Subcutaneous abdominal adipose tissue (tissue), 5 donors: ENCODE data around the gene ALOX15.
A peak's percentile ranks its signal among the peaks of the same experiment; 100 is the strongest.
"Not testable (repeated sequence)": the region's sequence is repeated elsewhere in the genome, so short reads cannot be mapped to it uniquely, and the experiment has no call there.

ENCODE experiments used
- H3K27ac ChIP-seq: one replicate; pipeline ENCODE4 v1.7.0; 2013; ENCODE audit warnings: low read depth, mild to moderate bottlenecking, inconsistent platforms, low read length, moderate library complexity
- H3K27me3 ChIP-seq, 5 donors: one replicate each; pipeline ENCODE4 v1.7.0; 2013; ENCODE audit warnings: low read length in 5 of 5, inconsistent platforms in 1 of 5; ENCODE audit not compliant: control insufficient read depth in 5 of 5, insufficient read depth in 4 of 5
- H3K36me3 ChIP-seq, 5 donors: one replicate each; pipeline ENCODE4 v1.7.0; 2013; ENCODE audit warnings: low read length in 5 of 5; ENCODE audit not compliant: control insufficient read depth in 5 of 5, insufficient read depth in 5 of 5
- H3K4me1 ChIP-seq, 5 donors: one replicate each; pipeline ENCODE4 v1.7.0; 2013; ENCODE audit warnings: low read length in 5 of 5, mild to moderate bottlenecking in 3 of 5, moderate library complexity in 1 of 5; ENCODE audit not compliant: control insufficient read depth in 5 of 5, insufficient read depth in 5 of 5
- H3K4me3 ChIP-seq, 5 donors: one replicate each; pipeline ENCODE4 v1.7.0; 2013; ENCODE audit warnings: low read length in 5 of 5, low read depth in 1 of 5
- H3K9ac ChIP-seq, 5 donors: one replicate each; pipeline ENCODE4 v1.7.0; 2013; ENCODE audit warnings: low read length in 5 of 5, mild to moderate bottlenecking in 4 of 5, moderate library complexity in 3 of 5
- H3K9me3 ChIP-seq, 5 donors: one replicate each; pipeline ENCODE4 v1.7.0; 2013; ENCODE audit warnings: low read length in 5 of 5; ENCODE audit not compliant: control insufficient read depth in 5 of 5
- donor health status: healthy.
- donor health status: healthy.
- donor health status: healthy.
- donor health status: healthy.
- donor health status: healthy.

The ALOX15 gene

GRCh38 chr17:4607773-4608187 is 33.7 kb downstream of the ALOX15 start:
- H3K4me1 ChIP-seq = peaks cover 4 to 37% (median 28%) of the 10 kb centered on the region in 5 donors
- no peaks in the 10 kb centered on the region for H3K9me3 ChIP-seq
- peak overlapping the region in 3 of 5 donors; percentile 20 to 56 (median 46) for H3K9ac ChIP-seq
- no peaks in the 10 kb centered on the region for H3K36me3 ChIP-seq
- H3K27me3 ChIP-seq = no peaks in the 10 kb centered on the region
- no peak overlapping the region for H3K27ac ChIP-seq
- no peak overlapping the region for H3K4me3 ChIP-seq

DNA sequence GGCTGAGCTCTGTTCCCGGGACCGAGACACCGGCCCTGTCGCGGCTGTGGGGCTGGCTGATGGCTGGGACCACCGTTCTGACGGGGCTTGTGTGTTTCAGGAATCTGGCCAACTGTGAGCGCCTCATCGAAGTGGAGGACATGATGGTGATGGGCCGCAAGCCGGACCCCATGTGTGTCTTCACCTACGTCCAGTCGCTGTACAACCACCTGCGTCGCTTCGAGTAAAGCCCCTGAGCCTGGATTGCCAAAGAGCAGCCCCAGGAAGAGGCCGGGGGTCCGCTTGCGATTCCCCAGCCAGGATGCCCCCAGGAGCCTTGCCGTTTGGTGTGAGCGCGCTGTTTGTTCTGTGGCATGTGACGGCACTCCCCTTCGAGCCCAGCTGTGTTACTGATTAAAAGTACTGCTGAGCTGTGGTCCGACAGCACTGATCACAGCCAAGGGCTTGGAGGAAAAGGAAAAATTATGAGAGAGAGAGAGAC is 34.2 kb downstream of the ALOX15 start:
- Histone ChIP-seq H3K36me3 (no peaks in the 10 kb centered on the region), H3K9me3 (no peaks in the 10 kb centered on the region), H3K4me3 (no peak overlapping the region), H3K9ac (peak overlapping the region in 3 of 5 donors; percentile 20 to 56 (median 46)), H3K27ac (no peak overlapping the region), H3K27me3 (no peaks in the 10 kb centered on the region), H3K4me1 (peaks cover 4 to 37% (median 28%) of the 10 kb centered on the region in 5 donors)

DNA sequence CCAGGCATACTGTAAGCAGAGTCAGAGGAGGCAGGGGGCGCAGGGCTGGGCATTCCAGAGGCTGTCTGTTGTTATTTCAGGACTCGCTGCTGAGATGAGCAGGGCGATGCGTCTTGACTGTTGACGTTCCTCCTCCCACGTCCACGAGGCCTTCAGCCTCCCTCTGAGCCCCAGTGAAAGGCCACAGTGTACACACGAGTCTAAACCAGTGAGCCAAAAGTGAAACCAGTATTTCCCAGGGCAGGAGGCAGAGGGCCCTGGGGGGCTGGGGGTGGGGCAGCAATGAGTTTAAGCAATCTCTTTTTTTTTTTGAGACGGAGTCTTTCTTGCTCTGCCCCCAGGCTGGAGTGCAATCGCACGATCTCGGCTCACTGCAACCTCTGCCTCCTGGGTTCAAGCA is 35.7 kb downstream of the ALOX15 start:
- H3K27ac ChIP-seq = no peak overlapping the region
- H3K36me3 ChIP-seq = no peaks in the 10 kb centered on the region
- H3K27me3 ChIP-seq = no peaks in the 10 kb centered on the region
- H3K9me3 ChIP-seq = no peaks in the 10 kb centered on the region
- no peak overlapping the region for H3K9ac ChIP-seq
- no peak overlapping the region for H3K4me3 ChIP-seq
- peaks cover 4 to 37% (median 28%) of the 10 kb centered on the region in 5 donors for H3K4me1 ChIP-seq

DNA sequence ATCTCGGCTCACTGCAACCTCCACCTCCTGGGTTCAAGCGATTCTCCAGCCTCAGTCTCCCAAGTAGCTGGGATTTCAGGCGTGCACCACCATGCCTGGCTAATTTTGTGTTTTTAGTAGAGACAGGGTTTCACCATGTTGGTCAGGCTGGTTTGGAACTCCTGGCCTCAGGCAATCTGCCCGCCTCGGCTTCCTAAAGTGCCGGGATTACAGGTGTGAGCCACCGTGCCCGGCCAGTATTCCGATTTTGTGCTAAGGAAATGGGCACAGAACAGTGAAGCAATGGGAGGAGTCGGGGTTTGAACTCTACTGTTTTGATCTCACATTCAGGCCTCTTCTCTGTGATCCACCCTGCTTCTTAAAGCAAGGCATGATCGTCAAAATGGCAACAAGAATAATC is 36.7 kb downstream of the ALOX15 start:
- not testable (repeated sequence) for H3K4me3 ChIP-seq, H3K27ac ChIP-seq, H3K27me3 ChIP-seq, H3K9me3 ChIP-seq, H3K36me3 ChIP-seq, H3K9ac ChIP-seq
- H3K4me1 ChIP-seq = peaks cover 4 to 40% (median 28%) of the 10 kb centered on the region in 5 donors

DNA sequence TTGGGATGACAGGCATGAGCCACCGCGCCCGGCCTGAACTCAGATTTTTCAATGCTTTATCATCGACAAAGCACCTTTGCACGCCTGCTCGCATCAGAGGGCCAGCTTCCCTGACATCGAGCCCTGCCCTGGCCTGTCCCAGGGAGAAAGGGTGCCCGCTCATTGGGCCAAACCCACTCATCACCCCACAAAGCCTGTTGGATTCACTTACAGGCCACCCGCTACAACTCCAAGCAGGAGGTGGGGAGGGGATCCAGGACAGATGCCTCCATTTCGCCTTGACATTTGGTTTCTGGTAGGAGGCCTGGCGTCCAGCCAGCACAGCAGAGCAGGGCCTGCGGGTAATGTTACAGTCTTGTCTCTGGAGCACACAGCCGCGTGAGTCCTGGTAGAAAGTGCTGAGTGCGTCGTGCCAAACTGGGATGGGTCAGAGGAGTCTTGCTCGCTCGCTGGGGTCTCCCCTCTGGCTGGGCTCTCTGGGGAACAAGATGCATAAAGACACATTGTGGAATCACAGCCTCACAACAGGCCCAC is 37.3 kb downstream of the ALOX15 start:
- Histone ChIP-seq H3K27me3 (peaks cover 0 to 6% (median under 1%) of the 10 kb centered on the region in 5 donors), H3K36me3 (no peaks in the 10 kb centered on the region), H3K4me3 (no peak overlapping the region), H3K4me1 (peaks cover 4 to 45% (median 34%) of the 10 kb centered on the region in 5 donors), H3K27ac (no peak overlapping the region), H3K9ac (no peak overlapping the region), H3K9me3 (no peaks in the 10 kb centered on the region)

DNA sequence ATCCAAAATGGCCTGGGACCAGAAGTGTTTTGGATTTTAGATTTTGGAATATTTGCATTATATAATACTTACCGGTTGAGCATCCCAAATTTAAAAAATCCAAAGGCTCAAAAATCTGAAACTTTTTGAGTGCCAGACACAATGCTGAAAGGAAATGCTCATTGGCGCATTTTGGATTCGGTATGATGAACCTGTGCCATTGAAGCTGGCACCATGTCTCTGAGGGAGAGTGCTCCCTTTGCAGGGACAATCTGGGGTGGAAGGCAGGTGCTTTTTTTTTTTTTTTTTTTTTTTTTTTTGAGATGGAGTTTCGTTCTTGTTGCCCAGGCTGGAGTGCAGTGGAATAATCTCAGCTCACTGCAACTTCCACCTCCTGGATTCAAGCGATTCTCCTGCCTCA is 39.4 kb downstream of the ALOX15 start:
- Histone ChIP-seq H3K36me3 (no peaks in the 10 kb centered on the region), H3K9ac (no peak overlapping the region), H3K4me1 (peaks cover 4 to 33% (median 29%) of the 10 kb centered on the region in 5 donors), H3K27me3 (peaks cover 0 to 7% (median 2%) of the 10 kb centered on the region in 5 donors), H3K4me3 (no peak overlapping the region), H3K27ac (no peak overlapping the region), H3K9me3 (no peaks in the 10 kb centered on the region)

- Histone ChIP-seq H3K9ac (no peak overlapping the region), H3K27ac (no peak overlapping the region)
Measured at GRCh38 chr17:4601326-4601725, 40.2 kb downstream of the ALOX15 start.

GRCh38 chr17:4600563-4600962 is 40.9 kb downstream of the ALOX15 start:
- Histone ChIP-seq H3K4me3 (no peak overlapping the region), H3K36me3 (no peaks in the 10 kb centered on the region), H3K9me3 (no peaks in the 10 kb centered on the region), H3K27ac (no peak overlapping the region), H3K9ac (no peak overlapping the region), H3K27me3 (peaks cover 0 to 7% (median 2%) of the 10 kb centered on the region in 5 donors), H3K4me1 (peaks cover 3 to 28% (median 26%) of the 10 kb centered on the region in 5 donors)

More at GRCh38 chr17:4601326-4601725, 40.2 kb downstream of the ALOX15 start:
- H3K36me3 ChIP-seq = no peaks in the 10 kb centered on the region
- H3K9me3 ChIP-seq = no peaks in the 10 kb centered on the region
- H3K4me3 ChIP-seq = no peak overlapping the region
- peaks cover 4 to 33% (median 29%) of the 10 kb centered on the region in 5 donors for H3K4me1 ChIP-seq
- peaks cover 0 to 7% (median 2%) of the 10 kb centered on the region in 5 donors for H3K27me3 ChIP-seq

DNA sequence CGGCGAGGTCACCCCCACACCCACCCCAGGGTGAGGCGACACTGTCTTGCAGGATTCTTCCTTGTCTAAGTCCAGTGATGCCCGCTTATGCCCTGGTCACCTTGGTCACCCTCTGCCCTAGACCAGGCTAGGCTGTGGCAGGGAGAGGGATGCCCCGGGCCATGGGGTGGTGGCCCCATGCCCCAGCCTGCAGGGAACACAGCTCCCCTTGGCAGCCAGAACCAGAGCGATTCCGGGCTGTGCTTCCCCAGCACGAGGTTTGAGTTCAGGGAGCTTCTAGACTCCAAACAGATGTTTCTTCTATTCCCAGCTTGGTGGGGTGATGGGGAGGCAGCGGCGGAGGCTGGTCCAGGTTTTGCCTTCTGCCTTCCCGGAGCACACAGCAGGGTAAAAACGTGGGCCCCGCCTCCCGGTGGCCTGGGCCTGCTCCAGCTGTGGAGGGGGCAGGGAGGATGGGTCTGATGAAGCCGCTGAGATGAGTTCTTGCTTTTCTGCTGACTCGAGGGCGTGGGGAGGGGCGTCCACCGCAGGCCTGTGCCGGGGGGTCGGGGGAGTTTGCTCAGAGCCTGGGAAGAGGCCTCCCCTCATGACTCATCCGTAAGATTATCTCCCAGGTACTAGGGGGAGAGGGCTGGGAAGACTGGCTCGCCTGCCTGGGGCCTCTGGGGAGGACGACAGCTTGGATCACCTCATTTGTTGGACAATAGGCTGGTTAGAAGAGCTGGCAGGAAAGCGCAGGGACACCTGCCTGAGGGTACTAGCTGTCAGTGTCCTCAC is 41.8 kb downstream of the ALOX15 start:
- no peaks in the 10 kb centered on the region for H3K9me3 ChIP-seq
- no peaks in the 10 kb centered on the region for H3K36me3 ChIP-seq
- no peak overlapping the region for H3K27ac ChIP-seq
- no peak overlapping the region for H3K9ac ChIP-seq
- H3K27me3 ChIP-seq = peaks cover 0 to 7% (median 2%) of the 10 kb centered on the region in 5 donors
- no peak overlapping the region for H3K4me3 ChIP-seq
- peaks cover 3 to 20% (median 19%) of the 10 kb centered on the region in 5 donors for H3K4me1 ChIP-seq
